CD4-positive, alpha-beta T cell (primary cell): Measurements from ENCODE around the gene COL18A1. TPM values are rescaled to one million over a fixed set of nuclear protein-coding genes. Genes with fewer than 3 reads are reported as not detected.

Experiments
- ATAC-seq: fragments of 200-7000 bp; cut with Tn5 transposase; one replicate; pipeline ENCODE4 v1.10.0; 2022; ENCODE audit warnings: mild to moderate bottlenecking; ENCODE audit not compliant: poor library complexity
- CTCF ChIA-PET: fragments of 350-600 bp; sonication (Branson Sonifier 250); formaldehyde crosslinking; loops from one replicate; lab custom pipeline; 2021; ENCODE audit warnings: antibody characterized with exemption, inconsistent platforms; lab: Charles Lee
- POLR2A ChIA-PET: fragments of 350-600 bp; sonication (Branson Sonifier 250); formaldehyde crosslinking; loops from one replicate; lab custom pipeline; 2021; ENCODE audit warnings: antibody characterized with exemption, inconsistent platforms; lab: Charles Lee
- DNase-seq, 14 experiments: peaks; one replicate each; pipeline ENCODE4 v3.0.0-alpha.2; 2013 to 2020; ENCODE audit warnings: mixed read lengths in 2 of 14
- H3K27ac ChIP-seq, 2 donors: one replicate each; pipeline versions ENCODE4 v1.5.1 to v1.7.0; 2013; ENCODE audit warnings: low read length in 2 of 2, low read depth in 1 of 2, mild to moderate bottlenecking in 1 of 2
- H3K27me3 ChIP-seq, 2 experiments: 1 replicate in 1 of 2; 2 replicates in 1 of 2; pipeline versions ENCODE4 v1.6.1 to v1.7.0; 2013; ENCODE audit warnings: low read length in 2 of 2, control low read depth in 1 of 2, mild to moderate bottlenecking in 1 of 2, moderate library complexity in 1 of 2; ENCODE audit not compliant: insufficient read depth in 2 of 2, control insufficient read depth in 1 of 2
- H3K36me3 ChIP-seq: one replicate; pipeline ENCODE4 v1.6.1; 2013; ENCODE audit warnings: low read length, control low read depth; ENCODE audit not compliant: insufficient read depth
- H3K4me1 ChIP-seq: one replicate; pipeline ENCODE4 v1.6.1; 2013; ENCODE audit warnings: low read length, control low read depth; ENCODE audit not compliant: insufficient read depth
- H3K4me3 ChIP-seq: one replicate; pipeline ENCODE4 v1.5.1; 2013; ENCODE audit warnings: mild to moderate bottlenecking, low read length, moderate library complexity
- H3K9me3 ChIP-seq, 2 experiments: 1 replicate in 1 of 2; 2 replicates in 1 of 2; pipeline versions ENCODE4 v1.6.1 to v1.7.0; 2013; ENCODE audit warnings: low read length in 2 of 2, mild to moderate bottlenecking in 2 of 2, control low read depth in 1 of 2, moderate library complexity in 1 of 2; ENCODE audit not compliant: control insufficient read depth in 1 of 2, insufficient read depth in 1 of 2
- H3K27ac Mint-ChIP-seq: one replicate; pipeline ENCODE4 v1.8.0; 2020; ENCODE audit warnings: mixed read lengths
- H3K27me3 Mint-ChIP-seq: one replicate; pipeline ENCODE4 v1.8.0; 2021; ENCODE audit warnings: mixed read lengths
- H3K36me3 Mint-ChIP-seq: one replicate; pipeline ENCODE4 v1.8.0; 2021; ENCODE audit warnings: low read depth, mixed read lengths
- H3K4me1 Mint-ChIP-seq: one replicate; pipeline ENCODE4 v1.8.0; 2021; ENCODE audit warnings: low read depth, mixed read lengths
- H3K4me3 Mint-ChIP-seq: one replicate; pipeline ENCODE4 v1.8.0; 2020; ENCODE audit warnings: mild to moderate bottlenecking, mixed read lengths
- H3K9me3 Mint-ChIP-seq: one replicate; pipeline ENCODE4 v1.8.0; 2020; ENCODE audit warnings: mixed read lengths
- intact Hi-C, 2 experiments: fragments of 100-400 bp; cut with DNase I in 1 of 2; cut with micrococcal nuclease in 1 of 2; formaldehyde crosslinking; loops; one replicate each; pipeline versions ENCODE4 v1.15.1 to v1.9.0; 2023 to 2025; cut with DNase I, micrococcal nuclease
- total RNA-seq, 174 experiments: library from RNA in 2 of 174; stranded (reverse) in 2 of 174; gene quantifications; one replicate each; pipeline ENCODE4 v1.2.3 and lab custom pipeline; 2021 to 2026
- TF ChIP-seq, protein P1 (sequence below): fragments of 200-600 bp; IDR thresholded peaks from one replicate; pipeline ENCODE4 v1.8.0; 2022; ENCODE audit warnings: antibody characterized with exemption, mild to moderate bottlenecking

The COL18A1 gene
- total RNA-seq, 2 experiments from 2014 or later, result 15.2 to 16.0 TPM

DNA sequence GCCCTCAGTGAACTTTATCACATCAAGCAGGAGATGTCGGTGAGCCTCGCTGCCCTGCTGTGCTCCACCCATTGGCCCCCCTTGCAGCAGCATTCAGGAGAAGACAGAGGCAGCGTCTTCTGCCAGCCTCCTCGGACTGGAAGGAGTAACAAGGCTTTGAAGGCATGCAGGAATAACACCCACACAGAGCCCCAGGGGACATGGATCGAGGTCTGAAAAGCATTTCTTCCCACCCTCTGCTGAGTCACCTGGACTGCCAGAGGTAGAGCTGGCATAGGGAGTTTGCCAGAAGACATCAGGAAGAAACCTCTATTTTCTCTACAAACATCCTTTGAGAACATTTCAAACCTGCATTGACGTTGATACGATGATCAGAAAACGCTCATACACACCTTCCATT is 42.9 kb downstream of the COL18A1 start:
- no peaks in the 10 kb centered on the region for H3K9me3 Mint-ChIP-seq
- no peak for DNase-seq
- TF ChIP-seq, protein P1, sequence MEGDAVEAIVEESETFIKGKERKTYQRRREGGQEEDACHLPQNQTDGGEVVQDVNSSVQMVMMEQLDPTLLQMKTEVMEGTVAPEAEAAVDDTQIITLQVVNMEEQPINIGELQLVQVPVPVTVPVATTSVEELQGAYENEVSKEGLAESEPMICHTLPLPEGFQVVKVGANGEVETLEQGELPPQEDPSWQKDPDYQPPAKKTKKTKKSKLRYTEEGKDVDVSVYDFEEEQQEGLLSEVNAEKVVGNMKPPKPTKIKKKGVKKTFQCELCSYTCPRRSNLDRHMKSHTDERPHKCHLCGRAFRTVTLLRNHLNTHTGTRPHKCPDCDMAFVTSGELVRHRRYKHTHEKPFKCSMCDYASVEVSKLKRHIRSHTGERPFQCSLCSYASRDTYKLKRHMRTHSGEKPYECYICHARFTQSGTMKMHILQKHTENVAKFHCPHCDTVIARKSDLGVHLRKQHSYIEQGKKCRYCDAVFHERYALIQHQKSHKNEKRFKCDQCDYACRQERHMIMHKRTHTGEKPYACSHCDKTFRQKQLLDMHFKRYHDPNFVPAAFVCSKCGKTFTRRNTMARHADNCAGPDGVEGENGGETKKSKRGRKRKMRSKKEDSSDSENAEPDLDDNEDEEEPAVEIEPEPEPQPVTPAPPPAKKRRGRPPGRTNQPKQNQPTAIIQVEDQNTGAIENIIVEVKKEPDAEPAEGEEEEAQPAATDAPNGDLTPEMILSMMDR, result no peak
- no peaks in the 10 kb centered on the region for H3K4me1 Mint-ChIP-seq
- Histone ChIP-seq H3K9me3 (peaks cover 0 to 22% of the 10 kb centered on the region in 2 experiments), H3K27me3 (no peaks in the 10 kb centered on the region), H3K27ac (no peak overlapping the region), H3K36me3 (no peaks in the 10 kb centered on the region), H3K4me3 (no peak overlapping the region), H3K4me1 (no peaks in the 10 kb centered on the region)
- intact Hi-C loops, result loop anchor here in 1 of 2 experiments (10.0 kb wide), 1 partner anchor 493 kb away; no protein-coding TSS in a partner anchor
- peaks cover 5% of the 10 kb centered on the region for H3K27me3 Mint-ChIP-seq
- ATAC-seq, result no peak
- CTCF ChIA-PET, result no interaction called here
- no peak overlapping the region for H3K27ac Mint-ChIP-seq
- POLR2A ChIA-PET, result no interaction called here
- H3K4me3 Mint-ChIP-seq, result no peak overlapping the region
- no peaks in the 10 kb centered on the region for H3K36me3 Mint-ChIP-seq

DNA sequence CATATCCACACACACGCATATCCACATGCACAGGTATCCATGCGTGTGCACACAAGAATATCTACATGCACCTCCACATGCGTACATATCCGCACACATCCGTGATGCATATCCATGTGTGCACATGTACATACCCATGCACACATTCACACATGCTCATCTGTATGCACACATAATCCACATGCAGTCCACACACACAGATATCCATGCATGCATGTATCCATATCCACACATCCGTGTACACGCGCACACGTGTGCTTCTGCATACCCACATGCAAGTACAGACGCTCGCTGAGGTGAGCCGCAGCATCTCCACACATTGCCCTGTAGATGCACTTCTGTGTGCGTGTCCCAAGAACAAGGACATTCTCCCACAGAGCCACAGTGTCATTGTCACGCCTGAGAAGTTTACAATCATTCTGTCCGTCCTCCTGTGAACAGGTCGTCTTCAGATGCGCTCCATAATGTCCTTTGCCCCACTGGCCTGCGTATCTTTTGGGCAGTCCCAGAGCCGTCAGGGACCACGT is 43.4 kb downstream of the COL18A1 start:
- Histone ChIP-seq H3K36me3 (no peaks in the 10 kb centered on the region), H3K4me3 (no peak overlapping the region), H3K9me3 (peaks cover 0 to 17% of the 10 kb centered on the region in 2 experiments), H3K4me1 (no peaks in the 10 kb centered on the region), H3K27me3 (no peaks in the 10 kb centered on the region), H3K27ac (no peak overlapping the region)
- Mint-ChIP-seq H3K4me3 (no peak overlapping the region), H3K9me3 (no peaks in the 10 kb centered on the region), H3K27ac (no peak overlapping the region), H3K27me3 (peaks cover 5% of the 10 kb centered on the region), H3K36me3 (no peaks in the 10 kb centered on the region), H3K4me1 (no peaks in the 10 kb centered on the region)
- DNase-seq (no peak), ATAC-seq (no peak)
- TF ChIP-seq, protein P1, result no peak
- intact Hi-C loops, result loop anchor here in 1 of 2 experiments (10.0 kb wide), 1 partner anchor 494 kb away; no protein-coding TSS in a partner anchor
- CTCF ChIA-PET, result no interaction called here
- POLR2A ChIA-PET, result no interaction called here

DNA sequence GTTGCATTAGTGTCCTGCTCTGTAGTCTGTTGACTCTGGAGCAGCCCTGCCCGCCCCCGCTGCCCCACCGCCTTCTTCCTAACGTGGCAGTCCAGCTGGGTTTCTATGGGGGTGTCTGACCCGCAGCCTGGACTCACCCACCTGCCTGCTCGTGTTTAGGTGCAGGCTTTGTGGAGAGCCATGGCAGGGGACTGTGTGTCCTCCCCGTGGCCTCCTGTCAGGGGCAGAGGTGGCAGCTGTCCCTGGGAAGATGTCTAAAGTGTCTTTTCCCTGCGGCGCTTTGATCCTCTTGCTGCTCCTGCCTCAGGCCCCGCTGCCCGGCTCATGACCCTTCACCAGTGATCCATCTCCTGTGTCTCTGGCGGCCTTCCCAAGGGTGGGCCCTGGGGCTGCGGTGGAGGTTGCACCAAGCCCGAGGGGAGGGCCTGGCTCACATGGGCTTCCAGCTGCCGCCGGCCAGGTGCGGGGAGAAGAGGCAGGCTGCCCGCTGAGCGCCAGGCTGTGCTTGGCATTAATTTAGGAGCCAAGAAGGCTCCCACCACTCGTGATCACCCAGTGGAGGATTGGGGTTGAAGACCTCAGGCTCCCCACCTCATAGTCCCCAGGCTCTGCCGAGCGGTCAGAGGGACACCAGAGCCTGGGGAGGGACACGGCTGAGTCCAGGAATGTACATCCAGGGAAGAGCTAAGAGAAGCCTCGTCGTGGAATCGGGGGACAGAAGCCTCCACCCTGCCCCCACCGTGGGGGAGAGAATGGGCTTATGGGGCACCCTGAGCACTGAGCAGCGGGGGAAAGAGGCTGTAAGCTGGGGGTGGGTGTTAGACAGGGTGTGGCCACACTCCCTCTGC is 44.1 kb downstream of the COL18A1 start:
- Histone ChIP-seq H3K27ac (no peak overlapping the region), H3K27me3 (no peaks in the 10 kb centered on the region), H3K9me3 (peaks cover 0 to 10% of the 10 kb centered on the region in 2 experiments), H3K36me3 (no peaks in the 10 kb centered on the region), H3K4me3 (no peak overlapping the region), H3K4me1 (no peaks in the 10 kb centered on the region)
- TF ChIP-seq, protein P1, result no peak
- ChIA-PET POLR2A (no interaction called here), CTCF (no interaction called here)
- intact Hi-C loops, result loop anchor here in 1 of 2 experiments (10.0 kb wide), 1 partner anchor 494 kb away; no protein-coding TSS in a partner anchor
- Mint-ChIP-seq H3K27ac (no peak overlapping the region), H3K9me3 (no peaks in the 10 kb centered on the region), H3K27me3 (peaks cover 5% of the 10 kb centered on the region), H3K36me3 (no peaks in the 10 kb centered on the region), H3K4me1 (no peaks in the 10 kb centered on the region), H3K4me3 (no peak overlapping the region)
- ATAC-seq, result no peak
- no peak for DNase-seq
